Astrocyte of the cerebellum (primary cell): ENCODE measurements around the gene MAML3.

ENCODE experiments used
- DNase-seq: peaks from one replicate; pipeline ENCODE4 v3.0.0-alpha.2; 2011; ENCODE audit warnings: low read depth
- H3K4me3 ChIP-seq: 2 replicates; pipeline ENCODE4 v1.5.1; 2011; ENCODE audit warnings: mild to moderate bottlenecking, low read depth, low read length, moderate library complexity
- CTCF ChIP-seq: IDR thresholded peaks from 2 replicates; pipeline ENCODE4 v1.5.1; 2012; ENCODE audit warnings: low read length, low read depth, moderate library complexity, mild to moderate bottlenecking; ENCODE audit errors: missing control alignments
- in situ Hi-C: cut with HindIII; loops from 2 replicates; pipeline ENCODE4 v1.10.0; 2017; ENCODE audit warnings: low sequenced_read_pairs

MAML3 gene

GRCh38 chr4:139971111-139971510, 182.9 kb downstream of the MAML3 start:
- no peak for DNase-seq
- H3K4me3 ChIP-seq: no peak overlapping the region
- in situ Hi-C loops: no loop called here
- TF ChIP-seq CTCF: no peak

DNA sequence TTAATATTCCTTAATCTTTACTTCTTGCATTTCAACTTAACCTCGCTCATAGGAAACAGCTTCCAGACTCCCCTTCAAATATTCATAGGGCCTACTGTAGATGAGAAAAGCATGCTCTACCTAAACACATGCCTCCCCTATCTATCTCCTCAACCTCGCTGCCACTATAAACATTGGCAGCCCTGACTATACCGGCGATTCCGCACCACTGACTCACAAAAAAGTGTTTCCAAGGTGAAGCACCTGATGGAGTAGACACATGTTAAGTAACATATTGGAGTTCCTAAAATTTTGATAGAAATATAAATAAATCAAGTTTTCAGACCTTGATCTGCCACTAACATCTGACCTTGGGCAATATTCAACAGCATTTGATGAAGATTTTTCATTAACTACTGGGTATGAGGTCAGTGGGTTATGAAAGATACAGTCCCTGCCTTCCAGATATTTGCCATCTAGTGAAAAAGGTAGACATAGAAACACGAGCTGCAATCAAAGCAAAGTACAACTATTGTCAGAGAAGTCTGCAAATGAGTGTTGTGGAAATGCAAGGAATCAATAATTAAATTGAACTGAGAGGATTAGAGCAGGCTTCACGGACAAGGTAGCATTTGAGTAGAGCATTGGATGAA, 184.2 kb downstream of the MAML3 start:
- no peak for DNase-seq
- no peak overlapping the region for H3K4me3 ChIP-seq
- in situ Hi-C loops: no loop called here
- TF ChIP-seq CTCF: no peak

GRCh38 chr4:139968831-139969230, 185.2 kb downstream of the MAML3 start:
- no peak for TF ChIP-seq CTCF
- no peak for DNase-seq
- no peak overlapping the region for H3K4me3 ChIP-seq
- in situ Hi-C loops: no loop called here

DNA sequence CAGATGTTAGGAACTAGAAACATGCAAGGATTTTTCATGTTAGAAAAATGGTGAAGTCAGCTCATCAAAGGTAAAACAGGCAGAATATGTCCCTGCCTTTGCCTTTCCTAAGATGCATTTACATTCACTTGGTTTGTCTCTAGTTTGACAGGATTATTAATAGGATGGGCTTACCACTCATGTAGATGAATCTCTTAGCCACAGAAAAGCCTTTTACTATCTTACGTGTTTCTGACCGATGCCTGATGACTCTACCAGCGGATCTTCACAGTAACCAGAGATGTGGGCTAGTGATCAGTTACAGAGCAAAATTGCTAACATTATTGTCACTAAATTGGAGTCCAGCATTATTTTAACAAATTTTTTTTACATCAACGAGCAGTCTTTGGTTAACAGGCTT, 187.6 kb downstream of the MAML3 start:
- in situ Hi-C loops: no loop called here
- TF ChIP-seq CTCF: no peak
- no peak for DNase-seq
- H3K4me3 ChIP-seq: no peak overlapping the region

GRCh38 chr4:139965789-139966188, 188.2 kb downstream of the MAML3 start:
- no peak for TF ChIP-seq CTCF
- in situ Hi-C loops: no loop called here
- DNase-seq: no peak
- H3K4me3 ChIP-seq: no peak overlapping the region

- no peak for TF ChIP-seq CTCF
- no peak for DNase-seq
- in situ Hi-C loops: no loop called here
- H3K4me3 ChIP-seq: no peak overlapping the region
Measured at GRCh38 chr4:139963708-139964107, 190.3 kb downstream of the MAML3 start.
